Caki2 (cell line): ENCODE results near the gene TBC1D16. TPM values are rescaled to one million over a fixed set of nuclear protein-coding genes. Genes with fewer than 3 reads are reported as not detected.

Experiments used
- DNase-seq: peaks from one replicate; pipeline ENCODE4 v3.0.0-alpha.2; 2015; ENCODE audit warnings: low read depth
- in situ Hi-C: cut with HindIII; loops from 2 replicates; pipeline ENCODE4 v1.10.0; 2016; ENCODE audit warnings: low sequenced_read_pairs, low pct_unique_long_range_greater_than_20kb, mixed read lengths
- total RNA-seq: library from RNA; depleted of rRNA; stranded (reverse); fragments of >200 nt; shearing (Covaris generic); gene quantifications from 2 replicates; pipeline ENCODE4 v1.2.3, GENCODE V29; 2014; ENCODE audit warnings: low replicate concordance

The TBC1D16 gene
- total RNA-seq, 1 experiment from 2014 or later, result 25.8 TPM

GRCh38 chr17:79985361-79985942 lies 50.2 kb downstream of the TBC1D16 start:
- in situ Hi-C loops, result no loop called here
- DNase-seq, result no peak

DNA sequence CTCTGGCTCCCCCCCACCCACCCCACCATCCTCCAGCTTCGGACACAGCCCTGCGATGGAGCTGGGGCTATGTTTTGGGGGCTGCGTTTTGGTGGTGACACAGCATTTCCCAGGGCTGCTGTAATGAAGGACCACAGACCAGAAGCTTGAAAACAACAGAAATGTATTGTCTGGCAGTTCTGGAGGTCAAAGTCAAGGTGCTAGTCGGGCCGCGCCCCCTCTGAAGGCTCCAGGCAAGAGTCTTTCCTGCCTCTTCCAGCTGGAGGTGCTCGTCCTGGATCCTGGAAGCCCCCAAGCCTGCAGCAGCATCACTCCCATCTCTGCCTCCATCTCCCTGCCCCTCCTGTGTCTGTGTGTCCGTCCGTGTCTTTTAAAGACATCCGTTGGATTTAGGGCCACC lies 50.8 kb downstream of the TBC1D16 start:
- in situ Hi-C loops, result no loop called here

DNA sequence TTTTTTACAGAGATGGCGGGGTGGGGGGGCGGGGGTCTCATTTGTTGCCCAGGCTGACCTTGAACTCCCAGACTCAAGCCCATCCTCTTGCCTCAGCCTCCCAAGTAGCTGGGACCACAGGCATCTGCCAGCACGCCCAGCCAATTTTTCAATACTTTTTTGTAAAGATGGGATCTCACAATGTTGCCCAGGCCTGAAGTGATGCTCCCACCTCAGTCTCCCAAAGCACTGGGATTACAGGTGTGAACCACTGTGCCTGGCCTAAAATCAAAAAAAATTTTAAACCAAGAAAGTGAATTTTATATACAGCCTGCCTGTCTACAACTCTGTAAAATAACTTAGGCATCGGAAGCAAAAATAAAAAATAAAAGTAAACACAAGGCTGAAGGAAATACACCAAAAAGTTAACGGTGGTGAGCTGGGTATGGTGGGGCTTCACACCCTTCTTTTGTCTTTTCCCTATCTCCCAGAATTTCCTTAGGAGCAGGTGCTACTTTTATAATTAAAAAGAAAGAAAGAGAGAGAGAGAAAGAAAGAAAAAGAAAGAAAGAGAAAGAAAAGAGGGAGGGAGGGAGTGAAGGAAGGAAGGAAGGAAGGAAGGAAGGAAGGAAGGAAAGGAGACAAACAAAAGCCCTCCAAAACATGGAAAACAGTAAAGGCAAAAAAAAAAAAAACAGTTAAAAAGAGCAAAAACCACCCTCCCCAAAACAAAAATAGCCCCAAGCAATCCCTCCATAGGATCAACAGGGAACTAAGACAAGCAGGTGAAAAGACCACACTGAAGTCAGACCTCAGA lies 51.4 kb downstream of the TBC1D16 start:
- in situ Hi-C loops, result no loop called here
- DNase-seq, result no peak

More for the DNA sequence above, 50.8 kb downstream of the TBC1D16 start:
- DNase-seq, result no peak

DNA sequence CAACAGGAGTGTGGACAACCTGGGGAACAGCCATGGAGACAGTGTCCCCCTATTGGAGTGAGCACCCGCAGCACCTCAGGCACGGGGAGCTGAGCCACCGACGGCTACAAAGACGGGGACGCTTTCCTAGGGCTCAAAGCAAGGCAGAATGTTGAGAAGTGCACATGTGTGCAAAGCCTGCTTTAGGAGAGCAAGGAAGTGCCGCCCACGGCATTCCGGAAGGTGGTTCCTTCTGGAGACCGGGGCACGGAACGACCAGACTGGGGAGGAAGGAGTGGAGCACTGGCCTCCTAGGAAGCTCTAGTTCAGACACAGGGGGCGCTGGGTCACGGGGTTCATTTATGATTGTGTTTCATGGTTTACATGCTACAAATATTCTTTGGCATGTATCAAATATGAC lies 52.2 kb downstream of the TBC1D16 start:
- in situ Hi-C loops, result no loop called here
- DNase-seq, result no peak

- in situ Hi-C loops, result no loop called here
- no peak for DNase-seq
These were observed 52.7 kb downstream of the TBC1D16 start for GRCh38 chr17:79982986-79983385.

GRCh38 chr17:79981661-79982101 lies 54.0 kb downstream of the TBC1D16 start:
- no peak for DNase-seq
- in situ Hi-C loops, result no loop called here

- in situ Hi-C loops, result no loop called here
- no peak for DNase-seq
These were observed 54.6 kb downstream of the TBC1D16 start for GRCh38 chr17:79981090-79981489.

GRCh38 chr17:79980246-79981043 lies 55.2 kb downstream of the TBC1D16 start:
- in situ Hi-C loops, result no loop called here
- no peak for DNase-seq

DNA sequence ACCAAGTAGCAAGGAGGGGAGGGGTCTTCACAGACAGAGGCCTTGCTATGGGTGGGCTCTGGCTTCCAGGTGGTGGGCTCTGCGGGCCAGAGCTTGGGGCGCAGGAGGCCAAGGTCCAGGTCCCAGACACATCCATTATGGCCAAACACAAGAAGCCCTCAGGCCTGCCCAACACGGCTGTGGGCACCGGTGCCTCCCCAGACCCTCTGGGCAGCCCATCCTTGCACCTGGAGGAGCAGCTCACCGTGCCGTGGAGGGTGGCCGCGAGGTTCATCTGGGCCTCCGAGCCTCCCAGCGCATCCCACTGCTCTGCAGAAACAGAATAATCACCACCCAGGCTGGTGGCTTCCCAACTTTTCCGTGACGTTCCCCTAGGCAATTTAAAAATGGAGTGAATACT lies 55.9 kb downstream of the TBC1D16 start:
- in situ Hi-C loops, result no loop called here
- DNase-seq, result no peak

DNA sequence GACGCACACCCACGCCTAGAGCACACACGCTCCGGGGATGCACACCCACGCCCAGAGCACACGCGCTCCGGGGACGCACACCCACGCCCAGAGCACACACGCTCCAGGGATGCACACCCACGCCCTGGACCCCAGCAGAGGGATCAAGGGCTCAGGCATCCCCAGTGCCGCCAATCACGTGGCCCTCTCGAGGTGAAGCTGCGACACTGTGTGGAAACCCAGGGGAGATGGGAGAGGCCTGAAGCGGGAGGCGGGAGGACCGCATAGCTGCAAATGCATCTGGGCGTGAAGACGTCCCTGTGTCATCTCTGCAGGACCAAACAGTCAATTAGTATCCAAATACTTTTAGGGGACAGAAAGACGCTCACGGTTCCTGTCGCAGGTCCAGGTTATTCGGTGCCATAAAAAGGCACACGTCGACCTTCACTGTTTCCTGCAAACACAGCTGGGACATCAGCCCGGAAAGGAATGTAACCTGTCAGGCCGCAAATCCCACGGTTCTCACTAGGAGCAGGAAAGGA lies 56.4 kb downstream of the TBC1D16 start:
- in situ Hi-C loops, result no loop called here

DNA sequence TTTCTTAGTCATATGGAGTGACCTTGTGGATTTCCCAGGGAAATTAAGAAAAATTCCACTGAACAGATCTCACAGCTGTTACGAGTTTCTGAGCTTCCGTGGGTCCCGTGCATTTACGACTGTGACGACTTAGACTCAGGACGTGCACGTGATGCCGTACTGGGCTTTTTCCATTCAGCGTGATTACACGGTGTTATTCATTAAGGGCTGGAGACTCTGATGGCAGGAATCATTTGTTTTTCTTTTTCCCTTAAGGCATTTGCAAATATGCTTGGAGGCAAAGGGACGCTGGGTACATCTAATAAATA lies 57.2 kb downstream of the TBC1D16 start:
- no peak for DNase-seq
- in situ Hi-C loops, result no loop called here

More for the DNA sequence above, 56.4 kb downstream of the TBC1D16 start:
- DNase-seq, result no peak

DNA sequence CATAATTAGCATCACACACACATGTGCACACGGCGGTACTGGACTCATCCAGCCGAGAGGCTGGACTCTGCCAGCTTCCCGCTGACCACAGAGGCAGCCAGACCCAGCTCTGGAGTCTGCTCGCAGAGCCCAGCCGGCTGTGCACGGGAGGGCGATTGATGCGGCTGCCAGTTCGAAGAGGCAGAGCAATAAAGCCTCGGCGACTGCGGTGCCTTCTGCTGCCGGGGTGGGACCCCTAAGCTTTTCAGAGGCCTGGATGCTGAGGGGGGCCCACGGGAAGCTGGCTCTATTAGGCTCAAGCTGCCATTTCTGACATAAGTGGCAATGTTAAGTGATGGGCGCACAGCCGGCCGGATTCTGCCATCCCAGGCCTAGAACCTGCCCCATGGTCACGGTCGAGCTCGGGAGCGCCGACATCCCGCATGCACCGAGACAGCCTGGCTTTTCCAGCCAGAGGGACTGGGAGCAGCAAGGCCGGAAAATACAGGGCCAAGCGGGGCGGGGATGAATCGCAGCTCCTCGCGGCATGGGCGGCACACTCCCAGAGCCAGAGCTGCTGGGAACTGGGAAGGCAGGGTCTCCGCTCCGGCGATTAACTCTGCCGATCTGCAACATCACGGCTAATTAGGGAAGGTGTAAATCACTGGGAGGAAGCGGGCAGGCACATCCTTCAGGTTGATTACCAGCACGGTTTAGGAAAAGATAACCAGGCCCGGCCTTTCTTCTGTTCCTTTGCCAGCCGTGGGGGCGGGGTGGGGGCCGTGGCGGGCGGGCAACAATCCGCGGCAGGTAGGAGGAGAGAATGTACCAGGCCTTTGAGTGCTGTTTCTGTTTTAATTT lies 57.7 kb downstream of the TBC1D16 start:
- in situ Hi-C loops, result no loop called here
- no peak for DNase-seq

GRCh38 chr17:79977161-79977631 lies 58.5 kb downstream of the TBC1D16 start:
- in situ Hi-C loops, result no loop called here

DNA sequence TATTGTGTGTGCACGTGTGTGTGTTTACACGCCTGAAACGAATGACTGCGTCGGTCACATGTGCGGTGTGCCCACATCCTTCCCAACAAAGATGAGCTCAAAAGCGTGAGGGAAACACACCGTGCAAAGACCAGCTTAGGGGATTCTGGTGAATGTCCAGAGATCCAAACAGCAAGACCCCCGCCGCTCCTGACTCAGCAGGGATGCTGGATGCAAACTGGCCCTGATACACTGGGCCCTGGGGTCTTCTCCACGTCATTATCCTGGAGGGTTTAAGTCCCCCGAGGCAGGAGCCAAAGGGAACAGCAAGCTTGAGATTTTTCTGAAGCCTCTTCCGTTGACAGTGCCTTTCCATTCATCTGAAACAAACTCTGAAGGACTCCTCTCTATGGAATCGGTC lies 59.2 kb downstream of the TBC1D16 start:
- DNase-seq, result no peak
- in situ Hi-C loops, result no loop called here

More at GRCh38 chr17:79977161-79977631, 58.5 kb downstream of the TBC1D16 start:
- no peak for DNase-seq

GRCh38 chr17:79975498-79976134 lies 60.1 kb downstream of the TBC1D16 start:
- in situ Hi-C loops, result no loop called here

DNA sequence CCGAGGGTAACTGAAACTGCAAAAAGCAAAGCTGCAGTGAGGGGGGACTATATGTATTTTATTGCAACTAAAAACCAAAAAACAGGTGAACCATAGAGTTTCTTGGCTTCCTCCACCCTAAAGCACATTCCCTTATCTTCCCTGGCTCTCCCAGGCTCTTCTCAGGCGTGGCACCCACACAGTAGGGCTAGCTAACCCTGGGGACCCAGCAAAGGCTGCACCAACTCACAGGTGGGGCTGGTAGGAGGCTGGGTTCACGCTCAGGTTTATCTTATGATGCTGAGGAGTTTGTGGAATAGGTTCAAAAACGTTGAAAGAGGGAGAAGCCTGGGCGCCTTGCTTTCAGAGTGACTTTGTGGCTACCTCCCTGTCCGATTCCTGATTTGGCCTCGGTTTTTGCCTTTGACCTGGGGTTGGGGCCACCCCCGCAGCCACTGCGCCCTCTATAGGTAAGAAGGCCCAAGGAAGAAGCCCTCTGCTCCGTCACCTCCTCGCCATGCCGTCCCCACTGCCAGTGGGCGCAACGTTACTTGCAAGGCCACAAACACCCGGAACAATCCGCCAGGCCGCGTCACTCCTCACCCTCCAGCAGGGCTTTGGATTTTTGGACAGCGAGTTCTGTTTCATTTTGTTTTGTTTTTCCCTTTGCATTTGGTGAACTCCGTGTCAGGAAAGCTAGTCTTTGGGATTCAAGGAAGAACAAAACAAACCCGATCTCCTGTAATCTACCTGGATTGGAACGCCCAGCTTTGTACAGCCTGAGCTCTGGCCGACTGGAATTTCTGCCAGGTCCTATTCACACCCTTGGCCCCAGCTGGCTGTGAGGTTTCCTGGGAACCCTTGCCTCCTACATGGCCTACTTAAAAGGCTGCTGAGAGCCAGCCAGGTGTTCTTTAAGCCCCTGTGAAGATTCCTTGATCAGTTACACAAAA lies 60.8 kb downstream of the TBC1D16 start:
- no peak for DNase-seq
- in situ Hi-C loops, result no loop called here

More at GRCh38 chr17:79975498-79976134, 60.1 kb downstream of the TBC1D16 start:
- no peak for DNase-seq

- in situ Hi-C loops, result no loop called here
- DNase-seq, result no peak
These were observed 64.0 kb downstream of the TBC1D16 start for GRCh38 chr17:79971651-79972050.
